DLD1 (cell line): ENCODE measurements around the gene CTRB2.
"Not testable (repeated sequence)": the region's sequence is repeated elsewhere in the genome, so short reads cannot be mapped to it uniquely, and the experiment has no call there.

Experiments
- in situ Hi-C: cut with HindIII; loops from 2 replicates; pipeline ENCODE4 v1.10.0; 2017; ENCODE audit warnings: low sequenced_read_pairs

CTRB2 gene

DNA sequence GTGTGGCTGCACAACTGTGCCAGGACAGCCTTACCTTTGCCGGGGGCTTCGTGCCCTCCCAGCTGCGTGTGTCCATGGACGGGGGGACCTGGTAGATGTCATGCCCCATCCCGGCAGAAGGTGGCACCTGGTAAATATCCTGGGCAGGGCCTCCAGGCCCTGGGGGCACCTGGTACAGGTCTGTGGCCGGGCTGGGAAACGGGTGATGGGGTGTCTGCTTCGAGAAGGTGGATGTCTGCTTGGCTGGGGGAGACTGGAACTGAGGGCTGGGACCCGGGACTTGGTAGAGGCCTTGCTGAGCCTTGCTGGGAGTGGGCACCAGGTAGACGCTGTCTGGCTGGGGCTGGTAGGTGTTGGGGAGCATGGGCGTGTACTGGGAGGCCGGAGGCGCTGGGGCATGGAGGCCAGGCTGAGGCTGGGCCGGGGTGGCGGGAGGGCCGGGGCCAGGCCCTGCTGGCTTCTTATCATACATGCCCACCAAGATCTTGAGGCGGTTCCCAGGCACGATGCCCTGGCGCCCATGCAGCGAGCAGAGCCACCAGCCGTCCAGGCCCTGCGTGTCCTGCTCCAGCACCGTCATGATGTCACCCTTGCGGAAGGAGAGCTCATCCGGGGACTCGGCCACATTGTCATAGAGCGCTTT is 35.6 kb upstream of the CTRB2 start:
- in situ Hi-C loops: not testable (repeated sequence)

DNA sequence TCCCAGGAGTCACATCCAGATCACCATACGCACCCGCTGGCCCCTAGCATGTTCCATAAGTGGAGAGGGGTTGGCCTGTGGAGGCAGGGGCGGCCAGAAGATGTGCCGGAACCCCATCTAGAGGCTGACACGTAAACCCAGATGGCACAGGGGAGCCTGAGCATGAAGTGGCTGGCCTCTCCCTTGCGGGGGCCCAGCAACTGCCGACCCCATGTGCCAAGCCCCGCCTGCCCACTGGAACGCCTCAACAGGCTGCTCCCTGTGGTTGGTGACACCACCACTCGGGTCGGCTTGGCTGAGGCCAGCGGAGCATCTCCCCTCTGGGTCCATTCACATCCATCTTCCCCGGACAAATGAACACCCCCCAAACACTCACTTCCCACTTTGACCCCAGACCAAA is 35.0 kb upstream of the CTRB2 start:
- in situ Hi-C loops: no loop called here

DNA sequence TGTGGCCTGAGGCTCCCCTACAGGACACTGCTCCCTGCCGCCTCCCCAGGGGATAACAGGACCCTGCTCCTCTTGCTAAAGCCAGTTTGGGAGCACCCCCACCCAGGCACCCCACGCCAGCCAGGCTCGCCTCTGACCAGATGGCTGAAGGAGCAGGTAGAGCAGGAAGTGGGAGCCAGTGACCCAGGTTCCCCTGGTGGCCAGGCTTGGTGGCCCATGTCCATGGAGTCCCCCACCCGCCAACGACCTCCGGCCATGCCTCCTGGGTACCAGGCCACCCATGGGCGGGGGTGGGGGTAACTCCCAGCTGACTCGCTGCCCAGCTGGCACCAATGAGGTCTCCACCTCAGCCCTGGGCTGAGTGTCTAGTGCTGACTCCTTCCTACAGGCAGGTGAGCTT is 34.5 kb upstream of the CTRB2 start:
- in situ Hi-C loops: no loop called here

DNA sequence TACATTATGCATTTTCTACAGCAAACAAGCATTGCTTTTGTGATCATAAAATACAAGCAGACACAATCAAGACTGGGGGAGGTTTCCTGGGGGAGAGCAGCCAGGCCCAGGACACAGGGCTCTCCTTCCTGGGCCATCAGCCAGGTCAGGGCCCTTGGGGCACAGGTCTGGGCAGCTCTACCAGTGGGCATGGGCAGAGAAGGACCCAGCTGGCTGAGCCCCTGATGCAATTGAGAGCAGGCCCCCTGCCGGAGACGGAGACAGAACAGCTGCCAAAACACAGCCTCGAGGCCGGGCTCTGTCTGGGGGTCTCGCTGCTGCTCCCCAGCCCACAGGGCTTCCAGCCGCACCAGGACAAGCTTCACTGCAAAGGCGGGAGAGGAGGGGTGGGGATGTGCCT is 33.7 kb upstream of the CTRB2 start:
- in situ Hi-C loops: not testable (repeated sequence)

DNA sequence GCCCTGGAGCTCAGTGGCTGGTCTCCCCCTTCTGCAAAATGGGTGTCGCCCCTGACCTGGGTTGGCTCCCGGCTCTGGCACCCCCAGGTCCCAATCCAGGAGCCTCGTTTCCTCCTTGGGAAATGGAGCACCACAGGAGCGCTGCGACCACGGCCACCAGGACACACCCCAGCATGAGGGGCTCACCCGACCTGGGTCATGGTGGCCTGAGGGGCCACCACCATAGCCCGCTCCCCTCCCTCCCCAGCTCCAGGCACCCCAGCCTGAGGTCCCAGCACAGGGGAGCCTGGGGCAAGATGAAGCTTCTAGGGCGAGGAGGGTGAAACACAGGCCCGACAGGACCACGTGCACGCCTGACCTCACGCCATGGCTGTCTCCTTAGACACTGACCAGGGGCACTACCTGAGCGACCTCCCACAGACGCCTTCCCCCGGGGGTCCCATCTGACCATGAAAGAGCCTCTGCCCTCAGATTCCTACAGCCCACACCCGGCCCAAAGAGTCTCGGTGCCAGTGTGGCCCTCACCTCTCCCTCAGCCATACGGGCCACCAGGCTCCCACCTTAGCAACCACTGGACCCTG is 32.7 kb upstream of the CTRB2 start:
- in situ Hi-C loops: no loop called here

DNA sequence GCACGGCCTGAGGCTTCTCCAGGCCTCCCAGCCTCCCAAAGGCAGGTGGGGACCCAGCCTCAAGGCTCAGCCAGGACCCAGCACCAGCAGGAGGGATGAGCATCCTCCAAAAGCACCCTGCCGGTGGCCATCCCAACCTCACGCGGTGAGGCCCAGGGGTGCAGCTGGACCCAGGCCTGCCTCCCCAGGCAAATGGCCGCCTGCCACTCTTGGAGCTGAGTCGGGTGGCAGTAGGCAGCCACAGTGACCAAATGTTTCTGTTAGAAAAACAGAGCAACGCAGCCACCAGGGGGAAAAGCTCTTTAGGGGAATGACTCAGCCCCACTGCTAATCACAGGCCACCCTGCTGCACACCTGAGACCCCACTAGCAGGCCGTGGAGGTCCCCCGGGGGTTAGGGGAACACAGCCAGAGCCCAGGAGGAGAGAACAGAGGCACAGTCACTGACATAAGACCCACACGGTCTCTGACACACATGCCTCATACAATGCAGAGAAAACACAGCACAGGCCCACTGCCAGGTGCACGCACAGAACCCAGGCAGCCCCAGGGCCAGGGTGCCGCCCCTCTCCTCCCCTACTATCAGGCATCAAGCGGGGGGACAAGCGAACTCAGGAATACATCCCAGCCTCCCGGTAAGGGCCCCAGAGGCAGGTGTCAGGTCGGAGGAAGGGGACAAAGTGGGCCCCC is 32.0 kb upstream of the CTRB2 start:
- in situ Hi-C loops: no loop called here

DNA sequence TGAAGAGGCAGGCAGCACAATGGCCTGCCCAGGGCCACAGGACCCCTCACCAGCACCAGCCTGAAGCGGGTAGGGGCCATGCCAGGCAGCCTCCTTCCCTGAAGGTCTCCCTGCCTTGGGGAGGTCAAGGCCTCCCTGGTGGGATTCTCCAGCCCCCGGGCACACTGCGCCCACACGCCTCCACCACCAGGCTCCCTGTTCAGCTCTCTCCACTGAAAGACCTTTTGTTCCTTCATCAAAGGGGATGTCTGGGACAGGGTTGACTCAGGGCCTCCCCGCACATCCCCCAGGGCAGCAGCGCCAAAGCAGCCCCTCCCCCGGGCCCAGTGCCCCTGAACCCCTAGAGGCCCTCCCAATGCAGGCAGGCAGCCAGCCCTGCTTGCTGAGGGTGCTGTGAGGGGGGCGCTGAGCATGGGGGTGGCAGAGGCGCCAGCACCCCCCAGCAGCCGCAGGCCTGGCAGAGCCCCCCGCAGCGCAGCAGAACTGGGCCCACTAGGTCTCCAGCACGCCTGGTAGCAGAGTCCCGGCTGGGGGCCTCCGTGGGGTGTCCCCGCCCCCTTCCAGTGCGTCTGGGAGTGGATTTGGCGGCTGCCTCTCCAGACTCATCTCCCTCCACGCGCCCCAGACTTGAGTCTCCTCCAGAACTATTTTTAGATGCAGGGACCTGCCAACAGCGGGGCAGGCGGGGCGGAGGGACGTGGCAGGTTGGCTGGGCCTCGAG is 31.3 kb upstream of the CTRB2 start:
- in situ Hi-C loops: no loop called here

DNA sequence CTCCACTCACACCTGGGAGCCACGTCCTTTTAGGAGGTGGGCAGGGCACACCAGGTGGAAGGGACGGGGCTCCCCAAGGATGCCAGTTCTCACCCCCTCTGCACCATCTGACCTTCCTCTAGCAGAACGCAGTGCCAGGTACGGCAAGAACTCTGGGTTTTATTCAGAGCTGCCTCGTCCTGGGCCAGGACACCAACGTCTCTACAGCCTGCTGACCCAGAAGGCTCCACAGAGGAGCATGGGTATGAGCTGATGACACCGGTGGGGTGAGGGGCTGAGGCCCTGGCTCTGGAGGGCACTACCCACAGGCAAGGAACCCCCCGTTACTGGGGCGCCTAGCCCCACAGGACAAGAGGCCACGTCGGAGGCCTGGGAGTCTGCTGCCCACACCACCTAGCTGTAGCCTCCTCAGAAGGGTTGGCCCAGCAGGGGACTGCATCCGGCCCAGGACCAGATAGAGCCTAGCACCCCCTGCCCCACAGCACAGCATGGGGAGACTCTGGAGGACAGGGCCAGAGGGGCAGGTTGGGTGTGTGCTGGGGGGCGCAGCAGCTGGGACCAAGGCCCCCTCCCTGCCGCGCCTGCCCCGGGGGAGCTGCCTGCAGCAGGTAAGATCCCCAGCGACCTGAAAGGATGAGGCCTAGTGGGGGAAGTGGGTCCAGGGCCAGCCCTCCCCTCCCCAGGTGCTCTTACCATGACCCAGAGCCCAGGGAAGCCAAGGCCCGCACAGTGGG is 30.6 kb upstream of the CTRB2 start:
- in situ Hi-C loops: no loop called here

DNA sequence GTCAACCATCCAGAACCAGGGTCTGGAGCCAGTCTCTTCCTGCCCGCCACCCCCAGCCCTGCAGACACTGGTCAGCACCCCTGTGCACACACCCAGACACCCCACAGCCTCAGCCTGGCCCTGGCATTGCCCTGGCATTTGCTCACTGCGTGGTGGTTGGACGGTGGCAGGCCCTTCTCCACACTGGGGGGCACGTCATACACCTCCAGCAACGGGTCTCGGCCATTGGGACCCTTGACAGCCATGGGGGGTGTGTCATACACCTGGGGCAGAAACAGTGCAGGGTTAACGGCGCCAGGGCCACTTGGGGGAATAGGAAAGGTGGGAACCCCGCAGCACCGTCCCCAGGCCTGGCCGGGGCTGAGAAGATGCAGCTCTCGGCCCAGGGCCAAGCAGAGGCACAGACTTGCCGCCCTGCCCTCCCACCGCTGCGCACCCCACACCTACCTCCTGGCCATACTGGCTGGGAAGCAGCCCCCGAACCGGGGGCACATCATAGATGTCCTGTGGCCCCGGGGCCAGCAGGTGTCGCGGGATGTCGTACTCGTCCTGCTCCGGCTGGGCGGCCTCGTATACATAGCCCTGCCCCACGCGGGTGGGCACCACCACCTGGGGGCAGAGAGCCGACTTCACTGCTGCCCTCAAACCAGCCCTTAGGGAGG is 29.9 kb upstream of the CTRB2 start:
- in situ Hi-C loops: no loop called here

DNA sequence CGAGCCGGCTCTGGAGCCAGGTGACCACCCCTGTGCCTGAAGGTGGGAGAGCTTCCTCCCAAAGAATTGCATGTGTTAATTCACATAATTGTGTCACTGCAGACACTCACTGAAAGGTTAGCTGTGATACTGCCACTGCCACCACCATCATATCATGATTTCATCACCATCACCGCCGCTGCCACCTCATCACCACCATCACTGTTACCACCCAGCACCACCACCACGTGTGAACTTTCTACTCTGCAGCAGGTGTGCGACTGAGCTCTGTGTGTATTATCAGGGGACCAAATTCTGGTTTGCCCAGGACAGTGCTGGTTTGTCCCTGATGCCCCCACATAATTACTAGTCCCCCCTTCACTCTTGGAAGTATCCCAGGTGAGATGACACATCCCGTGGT is 29.3 kb upstream of the CTRB2 start:
- in situ Hi-C loops: no loop called here

DNA sequence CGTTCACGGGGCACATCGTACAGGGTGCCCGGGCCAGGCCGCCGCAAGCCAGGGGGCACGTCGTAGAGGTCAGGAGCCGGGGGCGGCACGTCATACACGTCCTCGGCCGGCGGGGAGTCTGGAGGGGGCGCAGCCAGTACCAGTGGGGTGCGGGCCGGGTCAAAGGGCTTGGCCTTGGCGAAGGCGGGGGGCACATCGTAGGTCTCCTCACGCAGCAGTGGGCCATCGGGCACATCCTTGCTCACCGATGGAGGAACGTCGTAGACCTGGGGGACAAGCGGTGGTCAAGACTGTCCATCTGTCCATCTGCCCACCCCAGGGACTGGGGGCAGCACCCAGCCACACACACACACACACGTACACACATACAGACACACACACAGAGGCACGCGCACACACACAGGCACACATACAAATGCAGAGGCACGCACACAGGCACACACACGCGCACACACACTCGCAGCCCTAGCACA is 28.8 kb upstream of the CTRB2 start:
- in situ Hi-C loops: no loop called here

DNA sequence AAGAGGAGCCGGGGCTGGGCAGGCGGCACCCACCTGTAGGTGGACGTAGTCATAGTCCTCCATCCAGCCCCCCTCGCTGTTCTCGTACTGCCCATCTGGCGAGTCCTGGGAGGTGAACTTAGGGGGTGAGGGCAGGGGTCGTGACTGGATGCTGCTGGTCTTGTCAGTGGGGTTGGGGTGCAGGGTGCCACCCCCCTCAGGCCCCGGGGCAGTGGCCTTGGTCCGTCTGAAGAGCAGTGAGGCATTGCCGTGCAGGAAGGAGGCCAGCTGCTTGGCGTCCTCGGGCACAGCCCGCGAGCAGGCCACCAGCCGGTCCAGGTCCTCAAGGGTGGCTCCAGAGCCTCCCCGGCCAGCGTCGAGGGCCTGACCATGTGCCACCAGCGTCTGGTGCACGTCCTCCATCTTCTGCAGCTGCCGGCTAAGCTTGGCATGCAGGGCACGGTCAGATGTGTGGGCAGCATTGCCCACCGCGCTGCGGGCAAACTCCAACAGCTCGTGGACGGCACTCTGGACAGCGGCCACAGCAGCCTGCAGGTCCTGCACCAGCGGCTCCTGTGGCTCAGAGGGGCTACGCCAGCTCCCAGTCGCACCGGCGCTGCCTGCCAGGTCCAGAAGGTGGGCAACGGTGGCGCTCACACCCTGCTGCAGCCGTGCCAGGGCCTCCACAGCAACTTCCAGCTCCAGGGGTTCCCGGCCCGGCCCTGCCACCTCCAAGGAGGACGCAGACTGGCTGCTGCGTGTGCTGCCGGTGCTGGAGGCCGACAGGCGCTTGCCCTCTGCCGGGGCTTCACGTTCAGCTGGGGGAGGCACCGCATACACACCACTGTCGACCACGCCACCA is 28.1 kb upstream of the CTRB2 start:
- in situ Hi-C loops: no loop called here

DNA sequence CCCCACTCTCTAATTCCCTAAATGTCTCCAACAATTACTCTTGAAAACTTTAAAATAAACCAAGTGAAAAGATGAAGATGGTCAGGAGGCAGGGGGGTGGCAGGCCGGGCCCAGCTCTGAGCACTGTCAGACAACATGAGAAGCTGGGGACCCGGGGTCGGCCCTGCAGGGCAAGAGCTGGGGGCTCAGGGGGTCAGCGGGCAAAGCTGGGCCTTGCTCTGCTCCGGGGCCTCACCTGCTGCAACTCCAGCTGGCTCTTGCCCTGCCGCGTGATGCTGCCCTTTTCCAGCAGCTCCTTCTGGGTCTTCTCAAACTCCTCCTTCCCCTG is 26.6 kb upstream of the CTRB2 start:
- in situ Hi-C loops: no loop called here

DNA sequence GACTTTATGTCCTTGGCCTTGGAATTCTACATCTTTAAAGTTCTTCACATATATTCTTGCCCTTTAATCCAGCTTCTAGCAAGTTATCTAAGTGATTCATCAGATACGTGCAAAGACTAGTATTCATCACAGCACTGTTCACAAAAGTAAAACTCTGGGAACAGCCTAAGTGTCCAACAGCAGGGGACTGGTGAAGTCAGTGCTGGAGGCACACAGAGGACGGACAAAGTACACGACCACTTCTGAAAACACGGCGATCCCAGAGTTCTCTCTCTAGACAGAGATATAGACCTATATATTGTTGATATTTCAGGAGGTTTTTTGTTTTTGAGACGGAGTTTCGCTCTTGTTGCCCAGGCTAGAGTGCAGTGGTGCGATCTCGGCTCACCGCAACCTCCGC is 24.6 kb upstream of the CTRB2 start:
- in situ Hi-C loops: no loop called here

DNA sequence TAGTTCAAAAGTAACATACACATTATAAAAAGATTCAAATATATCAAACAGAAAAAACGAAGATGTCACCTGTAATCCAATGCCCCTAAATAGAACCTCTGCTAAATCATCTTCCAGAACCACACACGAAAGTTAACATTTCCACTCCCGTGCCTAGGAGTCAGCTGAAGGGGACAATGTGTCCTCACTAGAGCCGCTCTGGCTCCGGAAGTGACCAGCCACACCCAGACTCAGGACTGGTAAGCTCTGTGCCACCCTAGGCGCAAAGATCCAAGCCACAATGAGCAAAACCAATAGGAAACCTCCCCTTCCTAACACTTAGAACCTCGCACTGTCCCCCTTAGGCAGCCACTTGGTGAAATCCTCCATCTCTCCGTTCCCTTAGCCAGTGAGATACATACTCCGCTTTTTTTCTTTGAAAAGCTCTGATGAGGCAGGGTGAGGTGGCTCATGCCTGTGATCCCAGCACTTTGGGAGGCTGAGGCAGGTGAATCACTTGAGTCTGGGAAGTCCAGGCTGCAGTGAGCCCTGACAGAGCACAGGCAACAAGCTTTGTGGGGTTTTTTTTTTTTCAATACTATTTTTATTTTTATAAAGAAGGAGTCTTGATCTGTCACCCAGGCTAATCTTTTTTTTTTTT is 23.6 kb upstream of the CTRB2 start:
- in situ Hi-C loops: no loop called here

DNA sequence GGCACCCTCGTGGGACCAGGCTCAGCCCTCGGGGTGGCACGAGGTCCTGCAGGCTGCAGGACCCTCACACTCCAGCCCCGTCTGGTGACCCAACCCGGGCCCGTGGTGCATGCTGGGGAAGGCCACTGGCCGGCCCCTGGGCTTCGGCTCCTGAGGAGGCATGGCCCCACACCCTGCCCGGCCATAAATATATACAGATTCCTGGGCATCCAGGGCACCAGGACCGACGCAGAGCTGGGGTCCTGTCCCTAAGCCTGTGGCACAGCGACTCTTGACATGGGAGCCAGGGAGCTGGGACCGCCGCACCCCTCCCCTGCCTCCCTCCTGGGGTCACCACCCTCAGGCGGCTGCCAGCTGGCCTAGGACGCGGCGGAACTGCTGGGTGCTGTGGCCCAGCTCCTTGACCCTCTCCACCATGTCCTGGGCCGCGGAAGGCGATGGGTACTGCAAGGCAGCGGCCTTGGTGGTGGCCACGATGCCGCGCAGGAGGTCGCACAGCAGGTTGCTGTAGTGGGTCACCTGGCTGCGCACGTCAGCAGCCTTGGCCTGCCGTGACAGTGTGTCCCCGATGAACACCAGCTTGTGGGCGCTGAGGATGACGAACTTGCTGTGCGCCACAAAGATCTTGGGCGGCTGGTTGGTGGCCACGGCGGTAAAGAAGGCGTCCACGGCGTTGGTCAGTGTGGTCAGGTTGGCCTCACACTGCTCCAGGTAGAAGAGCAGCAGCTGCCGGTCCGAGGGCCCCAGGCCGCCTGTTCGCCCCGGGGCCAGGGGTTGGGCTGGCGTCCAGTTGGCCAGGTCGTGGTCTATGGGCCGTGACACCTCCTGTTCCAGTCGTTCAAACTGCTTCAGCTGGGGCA is 22.4 kb upstream of the CTRB2 start:
- in situ Hi-C loops: no loop called here

DNA sequence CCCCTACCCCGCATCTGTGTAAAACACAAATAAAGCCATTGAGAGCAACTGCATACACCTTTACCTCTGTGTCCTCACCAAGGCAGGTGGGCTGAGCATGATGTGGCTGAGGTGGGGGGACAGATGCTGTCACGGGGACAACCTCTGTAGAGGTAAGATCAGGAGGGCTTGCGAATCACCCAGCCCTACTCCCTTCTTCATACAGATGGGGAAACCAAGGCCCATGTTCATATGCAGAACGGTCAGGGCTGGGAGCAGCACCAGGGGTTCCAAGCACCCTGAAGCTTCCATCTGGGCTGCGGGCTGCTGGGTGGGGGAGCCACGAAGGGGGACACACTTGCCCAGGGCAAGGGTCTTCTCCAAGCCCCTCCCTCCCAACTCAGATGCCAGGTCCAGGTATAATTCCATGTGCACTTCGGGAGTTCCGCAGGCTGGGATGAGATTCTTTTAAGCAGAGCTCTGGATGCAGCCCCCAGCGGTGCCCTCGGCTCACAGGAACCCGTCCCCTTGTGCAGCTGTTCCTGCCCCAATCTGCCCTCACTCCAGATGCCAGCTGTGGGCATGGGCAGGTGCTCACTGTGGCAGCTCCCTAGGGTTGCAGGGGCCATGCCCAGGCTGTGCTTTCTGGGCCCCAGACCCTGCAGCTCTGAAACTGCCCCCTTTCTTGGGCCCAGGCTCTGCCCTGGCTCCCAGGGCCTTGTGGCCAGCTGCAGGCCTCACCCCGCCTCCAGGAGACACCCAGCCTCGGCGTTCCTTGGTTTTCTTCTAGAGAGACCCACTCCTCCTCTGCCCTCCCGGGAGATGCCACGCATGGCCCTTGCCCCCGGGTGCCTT is 21.4 kb upstream of the CTRB2 start:
- in situ Hi-C loops: no loop called here
